CD14-positive monocyte (primary cell): ENCODE results near the gene NPAS3. TPM values are rescaled to one million over a fixed set of nuclear protein-coding genes. Genes with fewer than 3 reads are reported as not detected.

ENCODE experiments used
- DNase-seq, 3 donors: peaks; one replicate each; pipeline ENCODE4 v3.0.0-alpha.2; 2011 to 2022
- H2AFZ ChIP-seq: 2 replicates; pipeline ENCODE4 v1.6.0; 2012; ENCODE audit warnings: mild to moderate bottlenecking, low read depth, low read length, inconsistent platforms; ENCODE audit not compliant: insufficient read depth, poor library complexity, severe bottlenecking
- H3K27ac ChIP-seq, 2 donors: 1 replicate in 1 of 2; 2 replicates in 1 of 2; pipeline ENCODE4 v1.5.1; 2012 to 2013; ENCODE audit warnings: low read length in 2 of 2, control low read depth in 1 of 2, inconsistent platforms in 1 of 2, low read depth in 1 of 2, mild to moderate bottlenecking in 1 of 2
- H3K27me3 ChIP-seq, 2 donors: one replicate each; pipeline versions ENCODE4 v1.6.0 to v1.6.1; 2011 to 2013; ENCODE audit warnings: low read length in 2 of 2; ENCODE audit not compliant: control insufficient read depth in 2 of 2, insufficient read depth in 2 of 2
- H3K36me3 ChIP-seq, 2 donors: replicated peaks in 1 of 2; 1 replicate in 1 of 2; 2 replicates in 1 of 2; pipeline versions ENCODE4 v1.5.1 to v1.6.1; 2012 to 2013; ENCODE audit warnings: low read length in 2 of 2, control low read depth in 1 of 2, inconsistent platforms in 1 of 2, mild to moderate bottlenecking in 1 of 2; ENCODE audit not compliant: insufficient read depth in 2 of 2, control insufficient read depth in 1 of 2
- H3K4me1 ChIP-seq, 2 donors: 1 replicate in 1 of 2; 2 replicates in 1 of 2; pipeline versions ENCODE4 v1.5.1 to v1.6.1; 2012 to 2013; ENCODE audit warnings: low read length in 2 of 2, control low read depth in 1 of 2, inconsistent platforms in 1 of 2, mild to moderate bottlenecking in 1 of 2, moderate library complexity in 1 of 2; ENCODE audit not compliant: insufficient read depth in 2 of 2, control insufficient read depth in 1 of 2
- H3K4me2 ChIP-seq: replicated peaks from 2 replicates; pipeline ENCODE3; 2012; ENCODE audit warnings: low read length, moderate library complexity, mild to moderate bottlenecking; ENCODE audit not compliant: poor library complexity, severe bottlenecking; ENCODE audit errors: extremely low read depth
- H3K4me3 ChIP-seq, 3 experiments: fragments of 200-600 bp in 1 of 3; sonication (generic) in 1 of 3; replicated peaks in 1 of 3; 1 replicate in 2 of 3; 2 replicates in 1 of 3; pipeline ENCODE4 v1.5.1; 2011 to 2013; ENCODE audit warnings: low read length in 3 of 3, mild to moderate bottlenecking in 3 of 3, control low read depth in 2 of 3, low read depth in 2 of 3, inconsistent platforms in 1 of 3, moderate library complexity in 1 of 3
- H3K79me2 ChIP-seq: 2 replicates; pipeline ENCODE4 v1.6.0; 2012; ENCODE audit warnings: mild to moderate bottlenecking, control low read depth, inconsistent platforms, low read length, moderate library complexity; ENCODE audit not compliant: insufficient read depth
- H3K9ac ChIP-seq: 2 replicates; pipeline ENCODE4 v1.6.0; 2017; ENCODE audit warnings: low read length, mild to moderate bottlenecking; ENCODE audit not compliant: insufficient read depth, poor library complexity, severe bottlenecking
- H3K9me3 ChIP-seq, 2 donors: replicated peaks in 1 of 2; 1 replicate in 1 of 2; 2 replicates in 1 of 2; pipeline versions ENCODE4 v1.5.1 to v1.6.1; 2012 to 2013; ENCODE audit warnings: low read length in 2 of 2, control low read depth in 1 of 2; ENCODE audit not compliant: control insufficient read depth in 1 of 2, insufficient read depth in 1 of 2
- H4K20me1 ChIP-seq: 2 replicates; pipeline ENCODE4 v1.6.0; 2012; ENCODE audit warnings: mild to moderate bottlenecking, low read length, control low read depth, moderate library complexity; ENCODE audit not compliant: insufficient read depth
- H3K27ac Mint-ChIP-seq, 7 donors: one replicate each; pipeline ENCODE4 v1.8.0; 2020; ENCODE audit warnings: mild to moderate bottlenecking in 7 of 7, mixed read lengths in 7 of 7, moderate library complexity in 6 of 7, inconsistent platforms in 2 of 7
- H3K27me3 Mint-ChIP-seq, 3 donors: one replicate each; pipeline ENCODE4 v1.8.0; 2021 to 2022; ENCODE audit warnings: low read depth in 3 of 3, mild to moderate bottlenecking in 3 of 3, mixed read lengths in 3 of 3, moderate library complexity in 3 of 3, inconsistent platforms in 1 of 3
- H3K36me3 Mint-ChIP-seq, 2 donors: one replicate each; pipeline ENCODE4 v1.8.0; 2020; ENCODE audit warnings: mixed read lengths in 2 of 2, inconsistent platforms in 1 of 2, mild to moderate bottlenecking in 1 of 2
- H3K4me1 Mint-ChIP-seq: one replicate; pipeline ENCODE4 v1.8.0; 2020; ENCODE audit warnings: mild to moderate bottlenecking, mixed read lengths
- H3K4me3 Mint-ChIP-seq, 2 donors: one replicate each; pipeline ENCODE4 v1.8.0; 2020; ENCODE audit warnings: mild to moderate bottlenecking in 2 of 2, mixed read lengths in 2 of 2, moderate library complexity in 1 of 2
- H3K9me3 Mint-ChIP-seq, 7 donors: one replicate each; pipeline ENCODE4 v1.8.0; 2020 to 2022; ENCODE audit warnings: mixed read lengths in 7 of 7, mild to moderate bottlenecking in 6 of 7, moderate library complexity in 6 of 7, inconsistent platforms in 2 of 7
- CTCF ChIP-seq: fragments of 200-600 bp; IDR thresholded peaks from one replicate; pipeline ENCODE4 v1.8.0; 2022; ENCODE audit warnings: antibody characterized with exemption, mild to moderate bottlenecking
- WGBS: methylation state at CpG from one replicate; pipeline ENCODE4 v1.1.5; 2013; ENCODE audit warnings: missing lambda C conversion rate; ENCODE audit not compliant: insufficient coverage; 5-methylcytosine and 5-hydroxymethylcytosine counted together
- intact Hi-C, 2 donors: fragments of 100-400 bp; cut with micrococcal nuclease; formaldehyde crosslinking; loops; one replicate each; pipeline versions ENCODE4 v1.15.0 to v1.15.1; 2023
- polyA plus RNA-seq, 3 donors: library from polyadenylated mRNA; depleted of rRNA in 1 of 3; unstranded in 2 of 3; stranded (reverse) in 1 of 3; fragments of 300-500 nt in 2 of 3; fragments of >200 nt in 1 of 3; fragmentation: Illumina TruSeq in 2 of 3; gene quantifications; 1 replicate in 2 of 3; 2 replicates in 1 of 3; pipeline ENCODE4 v1.2.3, GENCODE V29; 2012 to 2021

NPAS3 gene
- polyA plus RNA-seq, 3 donors: not detected

GRCh38 chr14:33369041-33369440 lies 430.4 kb downstream of the NPAS3 start:
- Histone ChIP-seq H3K79me2 (no peaks in the 10 kb centered on the region), H3K4me3 (no peak overlapping the region), H3K27ac (no peak overlapping the region), H3K36me3 (no peaks in the 10 kb centered on the region), H4K20me1 (no peaks in the 10 kb centered on the region), H3K4me2 (no peak overlapping the region), H3K4me1 (no peaks in the 10 kb centered on the region), H3K9ac (no peak overlapping the region), H2AFZ (no peak overlapping the region), H3K9me3 (no peaks in the 10 kb centered on the region), H3K27me3 (no peaks in the 10 kb centered on the region)
- TF ChIP-seq CTCF: no peak
- H3K4me1 Mint-ChIP-seq: no peaks in the 10 kb centered on the region
- peaks cover 0 to 3% (median 0%) of the 10 kb centered on the region in 3 donors for H3K27me3 Mint-ChIP-seq
- intact Hi-C loops: no loop called here
- no peak for DNase-seq
- no peaks in the 10 kb centered on the region for H3K36me3 Mint-ChIP-seq
- no CpG with 5 or more reads among the region's 3 CpGs for WGBS
- H3K27ac Mint-ChIP-seq: no peak overlapping the region
- no peak overlapping the region for H3K4me3 Mint-ChIP-seq
- no peaks in the 10 kb centered on the region for H3K9me3 Mint-ChIP-seq

- no peak for DNase-seq
- H3K4me1 ChIP-seq: no peaks in the 10 kb centered on the region
- Mint-ChIP-seq H3K27me3 (peaks cover 0 to 3% (median 0%) of the 10 kb centered on the region in 3 donors), H3K9me3 (no peaks in the 10 kb centered on the region), H3K27ac (no peak overlapping the region), H3K36me3 (no peaks in the 10 kb centered on the region), H3K4me1 (no peaks in the 10 kb centered on the region), H3K4me3 (no peak overlapping the region)
- no peak overlapping the region for H3K27ac ChIP-seq
- no peak overlapping the region for H3K4me3 ChIP-seq
- H3K9me3 ChIP-seq: no peaks in the 10 kb centered on the region
- H3K27me3 ChIP-seq: no peaks in the 10 kb centered on the region
- H3K79me2 ChIP-seq: no peaks in the 10 kb centered on the region
- no peak overlapping the region for H3K4me2 ChIP-seq
- TF ChIP-seq CTCF: no peak
- no peaks in the 10 kb centered on the region for H4K20me1 ChIP-seq
- no peak overlapping the region for H2AFZ ChIP-seq
- no peaks in the 10 kb centered on the region for H3K36me3 ChIP-seq
- intact Hi-C loops: no loop called here
- no peak overlapping the region for H3K9ac ChIP-seq
Measured at GRCh38 chr14:33369972-33370371, 431.3 kb downstream of the NPAS3 start.
